ENCODE data around the gene ODF2.
"Not testable (repeated sequence)": the region's sequence is repeated elsewhere in the genome, so short reads cannot be mapped to it uniquely, and the experiment has no call there.

The ODF2 gene

GRCh38 chr9:128504485-128505413, 48.9 kb downstream of the ODF2 start, which contains the start of gene GLE1:
GLE1 (plus strand) TSS chr9:128504719; CDS start chr9:128504806, 87 bp downstream.
- ATAC-seq (ENCODE audit: low read depth) (peak; percentile 88), DNase-seq (ENCODE audit: low spot score) (peak; percentile 93)
- H3K27ac ChIP-seq (ENCODE audit: poor library complexity, severe bottlenecking), result peak within 1 kb of the TSS; percentile 47
- peak within 1 kb of the TSS; percentile 53 for H3K4me3 ChIP-seq (ENCODE audit: severe bottlenecking)
- H3K27me3 ChIP-seq (ENCODE audit: insufficient read depth, poor library complexity, severe bottlenecking), result no peaks in the 10 kb centered on the region
- peaks cover 27% of the 10 kb centered on the region for H3K36me3 ChIP-seq (ENCODE audit: low read depth)
- H3K4me1 ChIP-seq (ENCODE audit: insufficient read depth, poor library complexity, severe bottlenecking), result peaks cover 8% of the 10 kb centered on the region
- TF ChIP-seq CTCF (IDR thresholded peaks at IDR 0.05; ENCODE audit: poor library complexity, severe bottlenecking), result no peak
- H3K9me3 ChIP-seq (ENCODE audit: severe bottlenecking), result no peaks in the 10 kb centered on the region

GRCh38 chr9:128505414-128505765, 49.6 kb downstream of the ODF2 start:
- H3K27ac ChIP-seq (ENCODE audit: poor library complexity, severe bottlenecking), result peak overlapping the region; percentile 47

DNA sequence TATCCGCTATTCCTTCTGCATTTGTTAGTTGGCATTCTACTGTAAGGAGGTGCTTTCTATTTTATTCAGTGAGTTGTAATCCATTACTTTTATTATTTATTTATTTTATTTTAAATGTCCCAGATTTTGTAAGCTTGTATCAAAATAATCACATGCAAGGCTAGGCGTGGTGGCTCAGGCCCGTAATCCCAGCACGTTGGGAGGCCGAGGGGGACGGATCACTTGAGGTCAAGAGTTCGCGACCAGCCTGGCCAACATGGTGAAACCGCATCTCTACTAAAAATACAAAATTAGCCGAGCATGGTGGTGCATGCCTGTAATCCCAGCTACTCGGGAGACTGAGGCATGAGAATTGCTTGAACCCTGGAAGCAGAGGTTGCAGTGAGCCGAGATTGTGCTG, 50.1 kb downstream of the ODF2 start:
- not testable (repeated sequence) for H3K9me3 ChIP-seq (ENCODE audit: severe bottlenecking); H3K4me1 ChIP-seq (ENCODE audit: insufficient read depth, poor library complexity, severe bottlenecking); H3K4me3 ChIP-seq (ENCODE audit: severe bottlenecking); ATAC-seq (ENCODE audit: low read depth); H3K27me3 ChIP-seq (ENCODE audit: insufficient read depth, poor library complexity, severe bottlenecking); H3K27ac ChIP-seq (ENCODE audit: poor library complexity, severe bottlenecking); DNase-seq (ENCODE audit: low spot score)
- H3K36me3 ChIP-seq (ENCODE audit: low read depth), result peaks cover 35% of the 10 kb centered on the region

More at GRCh38 chr9:128505414-128505765, 49.6 kb downstream of the ODF2 start:
- Histone ChIP-seq H3K4me3 (ENCODE audit: severe bottlenecking) (peak overlapping the region; percentile 53), H3K36me3 (ENCODE audit: low read depth) (peaks cover 30% of the 10 kb centered on the region), H3K4me1 (ENCODE audit: insufficient read depth, poor library complexity, severe bottlenecking) (peaks cover 8% of the 10 kb centered on the region), H3K9me3 (ENCODE audit: severe bottlenecking) (no peaks in the 10 kb centered on the region), H3K27me3 (ENCODE audit: insufficient read depth, poor library complexity, severe bottlenecking) (no peaks in the 10 kb centered on the region)
- DNase-seq (ENCODE audit: low spot score) (no peak), ATAC-seq (ENCODE audit: low read depth) (no peak)
- TF ChIP-seq CTCF (IDR thresholded peaks at IDR 0.05; ENCODE audit: poor library complexity, severe bottlenecking), result no peak

- no peaks in the 10 kb centered on the region for H3K27me3 ChIP-seq (ENCODE audit: insufficient read depth, poor library complexity, severe bottlenecking)
- H3K27ac ChIP-seq (ENCODE audit: poor library complexity, severe bottlenecking), result no peak overlapping the region
- ATAC-seq (ENCODE audit: low read depth) (no peak), DNase-seq (ENCODE audit: low spot score) (no peak)
- no peak for TF ChIP-seq CTCF (IDR thresholded peaks at IDR 0.05; ENCODE audit: poor library complexity, severe bottlenecking)
- H3K4me3 ChIP-seq (ENCODE audit: severe bottlenecking), result no peak overlapping the region
- H3K9me3 ChIP-seq (ENCODE audit: severe bottlenecking), result no peaks in the 10 kb centered on the region
- H3K4me1 ChIP-seq (ENCODE audit: insufficient read depth, poor library complexity, severe bottlenecking), result no peaks in the 10 kb centered on the region
- peaks cover 64% of the 10 kb centered on the region for H3K36me3 ChIP-seq (ENCODE audit: low read depth)
These were observed 57.0 kb downstream of the ODF2 start for GRCh38 chr9:128512820-128513219.

GRCh38 chr9:128521956-128522355, 66.2 kb downstream of the ODF2 start:
- Histone ChIP-seq H3K27ac (ENCODE audit: poor library complexity, severe bottlenecking) (no peak overlapping the region), H3K4me3 (ENCODE audit: severe bottlenecking) (no peak overlapping the region), H3K9me3 (ENCODE audit: severe bottlenecking) (no peaks in the 10 kb centered on the region), H3K36me3 (ENCODE audit: low read depth) (peaks cover 53% of the 10 kb centered on the region), H3K4me1 (ENCODE audit: insufficient read depth, poor library complexity, severe bottlenecking) (no peaks in the 10 kb centered on the region), H3K27me3 (ENCODE audit: insufficient read depth, poor library complexity, severe bottlenecking) (no peaks in the 10 kb centered on the region)
- no peak for DNase-seq (ENCODE audit: low spot score)
- no peak for ATAC-seq (ENCODE audit: low read depth)
- TF ChIP-seq CTCF (IDR thresholded peaks at IDR 0.05; ENCODE audit: poor library complexity, severe bottlenecking), result no peak

All from RWPE2 (cell line).